Loucy (cell line): ENCODE measurements around the gene UBE2F.

Experiments
- H2AFZ ChIP-seq: fragments of 200-600 bp; sonication (generic); 2 replicates; pipeline ENCODE4 v1.6.0; 2016; ENCODE audit warnings: antibody characterized with exemption, mild to moderate bottlenecking, low read length, moderate library complexity
- H3F3A ChIP-seq: fragments of 200-600 bp; 2 replicates; pipeline ENCODE4 v1.6.0; 2016; ENCODE audit warnings: antibody characterized with exemption, low read depth, mild to moderate bottlenecking
- H3K27me3 ChIP-seq: fragments of 200-600 bp; sonication (generic); 2 replicates; pipeline ENCODE4 v1.6.1; 2014; ENCODE audit warnings: low read length, mild to moderate bottlenecking; ENCODE audit not compliant: insufficient read depth, poor library complexity, severe bottlenecking
- H3K36me3 ChIP-seq: fragments of 200-600 bp; sonication (generic); 2 replicates; pipeline ENCODE4 v1.6.1; 2016; ENCODE audit warnings: low read length; ENCODE audit not compliant: insufficient read depth
- H3K4me1 ChIP-seq: fragments of 200-600 bp; sonication (generic); 2 replicates; pipeline ENCODE4 v1.5.1; 2014; ENCODE audit warnings: low read length, mild to moderate bottlenecking; ENCODE audit not compliant: insufficient read depth, poor library complexity, severe bottlenecking
- H3K4me2 ChIP-seq: fragments of 200-600 bp; sonication (generic); 2 replicates; pipeline ENCODE4 v1.6.0; 2014; ENCODE audit warnings: antibody characterized with exemption, low read length, low read depth, mild to moderate bottlenecking; ENCODE audit not compliant: poor library complexity, severe bottlenecking
- H3K4me3 ChIP-seq: fragments of 200-600 bp; sonication (generic); 2 replicates; pipeline ENCODE4 v1.5.1; 2014; ENCODE audit warnings: low read length, mild to moderate bottlenecking, mixed read lengths; ENCODE audit not compliant: poor library complexity, severe bottlenecking
- H3K79me2 ChIP-seq: fragments of 200-600 bp; sonication (generic); 2 replicates; pipeline ENCODE4 v1.6.1; 2014; ENCODE audit warnings: low read length; ENCODE audit not compliant: insufficient read depth
- H3K9ac ChIP-seq: fragments of 200-600 bp; sonication (generic); 2 replicates; pipeline ENCODE4 v1.6.0; 2014; ENCODE audit warnings: mild to moderate bottlenecking, low read depth, low read length, moderate library complexity; ENCODE audit not compliant: poor library complexity, severe bottlenecking
- H3K9me2 ChIP-seq: fragments of 200-600 bp; sonication (generic); replicated peaks from 2 replicates; pipeline ENCODE4 v1.6.1; 2016; ENCODE audit warnings: low read depth, low read length, mixed read lengths
- H3K9me3 ChIP-seq: fragments of 200-600 bp; sonication (generic); 2 replicates; pipeline ENCODE4 v1.6.1; 2014; ENCODE audit warnings: mild to moderate bottlenecking, antibody characterized with exemption, low read length, low read depth; ENCODE audit not compliant: insufficient read depth
- H4K20me1 ChIP-seq: fragments of 200-600 bp; sonication (generic); 2 replicates; pipeline ENCODE4 v1.6.0; 2014; ENCODE audit warnings: antibody characterized with exemption, low read length, mild to moderate bottlenecking; ENCODE audit not compliant: insufficient read depth, poor library complexity, severe bottlenecking
- EZH2phosphoT487 ChIP-seq: fragments of 200-600 bp; IDR thresholded peaks from 2 replicates; pipeline ENCODE4 v1.6.1; 2018; ENCODE audit warnings: antibody characterized with exemption, mild to moderate bottlenecking, moderate library complexity, borderline replicate concordance
- TF ChIP-seq, protein P1 (sequence below): fragments of 200-600 bp; sonication (generic); conservative IDR thresholded peaks from 2 replicates; pipeline ENCODE4 v1.5.1; 2014; ENCODE audit warnings: mild to moderate bottlenecking, antibody characterized with exemption, low read length

Gene UBE2F

DNA sequence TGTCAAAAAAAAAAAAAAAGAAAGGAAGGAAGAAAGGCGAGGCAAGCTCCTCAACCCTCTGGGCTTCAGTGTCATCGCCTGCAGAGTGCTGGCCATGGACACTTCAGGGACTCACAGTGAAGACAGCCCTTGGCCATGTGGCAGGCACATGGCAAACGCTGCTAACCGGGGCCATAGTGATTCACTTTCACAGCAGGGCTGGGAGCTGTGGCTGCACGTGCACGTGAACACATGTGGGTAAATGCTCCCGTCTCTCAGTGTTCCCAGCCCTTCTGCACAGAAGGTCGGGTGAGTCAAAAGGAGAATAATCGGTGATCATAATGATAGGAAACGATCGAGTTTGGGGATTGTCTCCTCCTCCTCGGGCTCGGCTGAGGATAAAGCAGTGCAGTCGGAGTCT is 46.1 kb upstream of the UBE2F start:
- Histone ChIP-seq H3K79me2 (no peaks in the 10 kb centered on the region), H3F3A (no peaks in the 10 kb centered on the region), H3K27me3 (no peaks in the 10 kb centered on the region), H3K36me3 (no peaks in the 10 kb centered on the region), H3K9me3 (no peaks in the 10 kb centered on the region), H4K20me1 (no peaks in the 10 kb centered on the region), H3K9ac (no peak overlapping the region), H3K4me2 (no peak overlapping the region), H3K9me2 (no peaks in the 10 kb centered on the region), H3K4me3 (no peak overlapping the region), H2AFZ (no peak overlapping the region), H3K4me1 (peaks cover 6% of the 10 kb centered on the region)
- no peak for TF ChIP-seq EZH2phosphoT487
- TF ChIP-seq, protein P1, sequence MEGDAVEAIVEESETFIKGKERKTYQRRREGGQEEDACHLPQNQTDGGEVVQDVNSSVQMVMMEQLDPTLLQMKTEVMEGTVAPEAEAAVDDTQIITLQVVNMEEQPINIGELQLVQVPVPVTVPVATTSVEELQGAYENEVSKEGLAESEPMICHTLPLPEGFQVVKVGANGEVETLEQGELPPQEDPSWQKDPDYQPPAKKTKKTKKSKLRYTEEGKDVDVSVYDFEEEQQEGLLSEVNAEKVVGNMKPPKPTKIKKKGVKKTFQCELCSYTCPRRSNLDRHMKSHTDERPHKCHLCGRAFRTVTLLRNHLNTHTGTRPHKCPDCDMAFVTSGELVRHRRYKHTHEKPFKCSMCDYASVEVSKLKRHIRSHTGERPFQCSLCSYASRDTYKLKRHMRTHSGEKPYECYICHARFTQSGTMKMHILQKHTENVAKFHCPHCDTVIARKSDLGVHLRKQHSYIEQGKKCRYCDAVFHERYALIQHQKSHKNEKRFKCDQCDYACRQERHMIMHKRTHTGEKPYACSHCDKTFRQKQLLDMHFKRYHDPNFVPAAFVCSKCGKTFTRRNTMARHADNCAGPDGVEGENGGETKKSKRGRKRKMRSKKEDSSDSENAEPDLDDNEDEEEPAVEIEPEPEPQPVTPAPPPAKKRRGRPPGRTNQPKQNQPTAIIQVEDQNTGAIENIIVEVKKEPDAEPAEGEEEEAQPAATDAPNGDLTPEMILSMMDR = no peak

DNA sequence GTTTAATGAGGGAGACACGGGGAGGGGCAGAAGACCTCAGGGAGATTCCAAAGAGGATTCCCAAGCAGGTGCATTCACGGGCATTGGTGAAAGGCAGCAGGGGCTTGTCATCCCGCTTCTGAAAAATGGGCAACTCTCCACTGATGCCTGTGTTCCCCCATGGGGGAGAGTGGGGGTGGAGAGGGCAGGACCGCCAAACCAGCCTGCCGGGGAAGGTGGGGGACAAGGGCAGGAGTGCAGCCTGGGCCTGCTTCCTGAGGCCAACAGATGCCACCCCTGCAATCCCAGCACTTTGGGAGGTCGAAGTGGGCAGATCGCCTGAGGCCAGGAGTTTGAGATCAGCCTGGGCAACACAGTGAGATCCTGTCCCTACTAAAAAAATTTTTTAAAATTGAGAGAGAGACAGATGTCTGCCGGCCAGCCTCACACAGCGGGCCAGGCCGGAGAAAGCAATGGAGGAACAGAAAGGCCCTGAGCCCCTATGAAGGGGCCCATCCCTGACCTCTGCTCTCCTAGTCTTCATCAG is 44.8 kb upstream of the UBE2F start:
- no peaks in the 10 kb centered on the region for H3F3A ChIP-seq
- H4K20me1 ChIP-seq = no peaks in the 10 kb centered on the region
- no peaks in the 10 kb centered on the region for H3K9me2 ChIP-seq
- no peaks in the 10 kb centered on the region for H3K36me3 ChIP-seq
- no peaks in the 10 kb centered on the region for H3K9me3 ChIP-seq
- H3K4me3 ChIP-seq = no peak overlapping the region
- H2AFZ ChIP-seq = no peak overlapping the region
- no peaks in the 10 kb centered on the region for H3K4me1 ChIP-seq
- H3K4me2 ChIP-seq = no peak overlapping the region
- no peak overlapping the region for H3K9ac ChIP-seq
- H3K27me3 ChIP-seq = no peaks in the 10 kb centered on the region
- TF ChIP-seq, protein P1 = no peak
- TF ChIP-seq EZH2phosphoT487 = no peak
- H3K79me2 ChIP-seq = no peaks in the 10 kb centered on the region

DNA sequence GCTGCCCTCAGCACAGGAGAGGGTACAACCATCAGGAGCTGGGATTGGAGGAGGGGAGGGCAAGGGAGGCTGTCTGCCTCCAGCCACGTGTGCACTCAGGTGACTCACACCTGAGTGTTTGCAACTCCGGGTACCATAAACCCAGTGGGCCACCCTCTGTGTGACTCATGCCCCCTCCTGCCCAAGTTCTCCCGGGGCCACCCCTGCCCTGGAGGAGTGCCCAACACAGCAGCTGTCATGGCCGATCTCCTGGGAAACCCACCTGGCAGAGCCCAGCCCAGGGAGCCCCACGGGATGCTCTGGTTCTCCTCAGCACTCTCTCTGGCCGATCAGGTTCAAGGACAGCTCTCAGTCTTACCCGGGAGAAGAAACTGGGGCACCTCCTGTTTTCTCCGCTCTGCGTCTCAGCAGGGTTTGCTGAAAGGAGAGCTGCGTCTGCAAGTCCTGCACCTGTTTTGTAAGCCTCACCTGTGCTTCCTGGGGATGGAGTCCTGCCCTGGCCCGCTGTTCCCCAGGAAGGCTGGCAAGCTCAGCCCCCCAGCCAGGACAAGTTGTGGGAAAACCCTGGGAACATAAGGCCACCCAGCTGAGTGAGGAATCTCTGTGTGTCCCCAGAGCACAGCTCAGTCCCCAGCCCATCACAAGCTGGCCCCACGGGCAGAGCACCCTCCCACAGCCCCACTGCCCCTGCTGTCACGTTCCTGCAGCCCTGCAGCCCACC is 44.0 kb upstream of the UBE2F start:
- no peaks in the 10 kb centered on the region for H3K9me3 ChIP-seq
- H3K4me2 ChIP-seq = no peak overlapping the region
- H3K9ac ChIP-seq = no peak overlapping the region
- H3K9me2 ChIP-seq = no peaks in the 10 kb centered on the region
- no peaks in the 10 kb centered on the region for H4K20me1 ChIP-seq
- no peaks in the 10 kb centered on the region for H3K27me3 ChIP-seq
- H3F3A ChIP-seq = no peaks in the 10 kb centered on the region
- no peaks in the 10 kb centered on the region for H3K4me1 ChIP-seq
- no peaks in the 10 kb centered on the region for H3K36me3 ChIP-seq
- no peaks in the 10 kb centered on the region for H3K79me2 ChIP-seq
- TF ChIP-seq, protein P1 = no peak
- no peak for TF ChIP-seq EZH2phosphoT487
- H2AFZ ChIP-seq = no peak overlapping the region
- H3K4me3 ChIP-seq = no peak overlapping the region
